Measurements from ENCODE around the gene PSMA6. TPM values are rescaled to one million over a fixed set of nuclear protein-coding genes. Genes with fewer than 3 reads are reported as not detected.

Gene PSMA6
- total and polyA plus RNA-seq, 2 experiments from 2014 or later, result 216 to 296 TPM

GRCh38 chr14:35287431-35288013, 4.7 kb upstream of the PSMA6 start (continued):
- TF ChIP-seq ETS1 (IDR thresholded peaks at IDR 0.05) (no peak), ZNF114 (CRISPR knock-in tag; IDR thresholded peaks at IDR 0.05) (no peak), POLR2AphosphoS5 (IDR thresholded peaks at IDR 0.05; ENCODE audit: low read depth) (no peak), CREB1 (CRISPR knock-in tag; IDR thresholded peaks at IDR 0.05; ENCODE audit: low read depth) (no peak)

GRCh38 chr14:35289623-35290022, 2.6 kb upstream of the PSMA6 start:
- H3K79me2 ChIP-seq (replicated peaks; ENCODE audit: insufficient read depth), result peaks cover 23% of the 10 kb centered on the region
- H3K9me2 ChIP-seq (ENCODE audit: insufficient read depth), result no peaks in the 10 kb centered on the region
- Mint-ChIP-seq H3K4me1 (peaks cover 21% of the 10 kb centered on the region), H3K27me3 (ENCODE audit: insufficient read depth, low read depth, poor library complexity) (peaks cover 11% of the 10 kb centered on the region), H3K4me3 (no peak overlapping the region), H3K36me3 (ENCODE audit: low read depth) (no peaks in the 10 kb centered on the region; the same call in 2 of the 3 replicates), H3K9me3 (no peaks in the 10 kb centered on the region), H3K27ac (no peak overlapping the region)
- ATAC-seq (no peak), DNase-seq (ENCODE audit: low spot score) (no peak)
- no peak for TF ChIP-seq ZNF462 (CRISPR knock-in tag; IDR thresholded peaks at IDR 0.05)
- no peak for TF ChIP-seq CREB1 (CRISPR knock-in tag; IDR thresholded peaks at IDR 0.05; ENCODE audit: low read depth)
- TF ChIP-seq REST (IDR thresholded peaks at IDR 0.05; ENCODE audit: unreplicated experiment), result no peak
- no peak for TF ChIP-seq CTCF (conservative IDR thresholded peaks at IDR 0.05; ENCODE audit: low read depth in 2 of 2)
- no peak for TF ChIP-seq ZNF114 (CRISPR knock-in tag; IDR thresholded peaks at IDR 0.05)
- TF ChIP-seq JUNB (IDR thresholded peaks at IDR 0.05; ENCODE audit: unreplicated experiment), result no peak
- no peak overlapping the region for H3K4me2 ChIP-seq
- peaks cover 13% of the 10 kb centered on the region for H4K20me1 ChIP-seq (replicated peaks; ENCODE audit: insufficient read depth)
- no peaks in the 10 kb centered on the region for H3K36me3 ChIP-seq (ENCODE audit: insufficient read depth)
- H3K27me3 ChIP-seq (ENCODE audit: insufficient read depth), result no peaks in the 10 kb centered on the region
- H3K27ac ChIP-seq (ENCODE audit: low read depth), result no peak overlapping the region
- peaks cover 11% of the 10 kb centered on the region; the same call in 1 of the 2 replicates for H3K4me1 ChIP-seq (ENCODE audit: insufficient read depth)
- no peak overlapping the region for H2AFZ ChIP-seq
- H3K4me3 ChIP-seq, result no peak overlapping the region
- H3F3A ChIP-seq (replicated peaks; ENCODE audit: low read depth), result no peaks in the 10 kb centered on the region; the same call in 1 of the 2 replicates

Data from GM23338 (cell line).